A549 treated with dexamethasone at 1 μM for 4 hours (cell line): ENCODE measurements around the gene PPP4R3B. TPM values are rescaled to one million over a fixed set of nuclear protein-coding genes. Genes with fewer than 3 reads are reported as not detected.

ENCODE experiments used
- total RNA-seq: library from RNA; stranded (reverse); fragments of 200-300 nt; extraction: Qiagen RNA extraction; gene quantifications from 5 replicates; pipeline ENCODE4 v1.2.3, GENCODE V29; 2022

PPP4R3B gene
- 24.3 to 38.0 TPM (median 33.4 TPM) in 5 replicates for total RNA-seq

GRCh38 chr2:55617175-55618024 is at the start of gene PPP4R3B:
Gene PPP4R3B (minus strand): TSS chr2:55617622. CDS start chr2:55617285, 337 bp downstream.

Other genes starting within 250 kb of the PPP4R3B start
- 18.4 to 28.2 TPM (median 23.7 TPM) in 5 replicates for gene CCDC88A, start 197.8 kb downstream of the PPP4R3B start, total RNA-seq
- 44.6 to 52.3 TPM (median 45.5 TPM) in 5 replicates for gene CFAP36, start 97.9 kb downstream of the PPP4R3B start, total RNA-seq
- gene PNPT1, start 76.2 kb upstream of the PPP4R3B start, total RNA-seq, result 29.5 to 51.2 TPM (median 31.9 TPM) in 5 replicates